Fibroblast of gingiva (primary cell): ENCODE results near the gene PIGS.
"Not testable (repeated sequence)": the region's sequence is repeated elsewhere in the genome, so short reads cannot be mapped to it uniquely, and the experiment has no call there.

Experiments used
- DNase-seq: peaks from one replicate; pipeline ENCODE4 v3.0.0-alpha.2; 2011; ENCODE audit warnings: low read depth

The PIGS gene

DNA sequence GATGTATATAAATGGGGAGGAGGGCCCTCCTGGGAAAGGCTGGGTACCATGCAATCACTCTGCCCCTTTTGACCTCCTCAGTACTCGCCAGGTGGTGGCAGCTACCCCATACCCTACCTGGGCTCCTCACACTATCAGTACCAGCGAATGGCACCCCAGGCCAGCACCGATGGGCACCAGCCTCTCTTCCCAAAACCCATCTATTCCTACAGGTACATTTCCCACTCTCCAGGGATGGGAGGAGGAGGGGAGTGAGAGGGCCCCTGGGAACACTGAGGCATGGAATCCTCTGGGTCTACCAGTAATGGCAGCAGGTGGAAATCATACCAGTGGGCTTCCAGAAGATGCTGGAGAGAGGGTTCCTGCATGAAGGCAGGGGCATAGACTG, 42.3 kb downstream of the PIGS start:
- DNase-seq: no peak

- DNase-seq: no peak
Observed at GRCh38 chr17:28528327-28529012, 42.9 kb downstream of the PIGS start.

- no peak for DNase-seq
Observed at GRCh38 chr17:28527859-28528258, 43.5 kb downstream of the PIGS start.

DNA sequence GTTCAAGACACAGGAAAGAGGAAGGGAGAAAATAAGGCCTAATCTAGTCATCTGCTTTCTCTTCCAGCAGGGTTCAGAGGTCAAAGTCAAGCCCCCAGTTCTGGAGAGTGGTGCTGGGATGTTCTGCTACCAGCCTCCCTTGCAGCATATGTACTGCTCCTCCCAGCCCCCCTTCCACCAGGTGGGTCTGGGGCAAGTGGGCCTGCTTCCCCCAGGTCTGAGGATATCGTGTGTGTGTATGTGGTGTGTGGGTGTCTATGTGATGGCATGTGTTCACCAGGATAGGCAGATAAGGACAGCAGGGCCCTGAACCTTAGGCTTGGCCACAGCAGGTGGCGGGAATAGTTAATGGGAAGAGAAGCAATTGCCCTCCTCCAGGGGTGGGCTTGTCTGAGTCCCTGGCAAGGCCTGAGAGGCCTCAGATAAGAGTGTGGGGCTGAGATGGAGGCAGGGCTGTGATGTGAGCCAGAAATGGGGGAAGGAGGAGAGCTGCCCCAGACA, 44.1 kb downstream of the PIGS start:
- no peak for DNase-seq

GRCh38 chr17:28526381-28526780, 44.9 kb downstream of the PIGS start:
- no peak for DNase-seq

DNA sequence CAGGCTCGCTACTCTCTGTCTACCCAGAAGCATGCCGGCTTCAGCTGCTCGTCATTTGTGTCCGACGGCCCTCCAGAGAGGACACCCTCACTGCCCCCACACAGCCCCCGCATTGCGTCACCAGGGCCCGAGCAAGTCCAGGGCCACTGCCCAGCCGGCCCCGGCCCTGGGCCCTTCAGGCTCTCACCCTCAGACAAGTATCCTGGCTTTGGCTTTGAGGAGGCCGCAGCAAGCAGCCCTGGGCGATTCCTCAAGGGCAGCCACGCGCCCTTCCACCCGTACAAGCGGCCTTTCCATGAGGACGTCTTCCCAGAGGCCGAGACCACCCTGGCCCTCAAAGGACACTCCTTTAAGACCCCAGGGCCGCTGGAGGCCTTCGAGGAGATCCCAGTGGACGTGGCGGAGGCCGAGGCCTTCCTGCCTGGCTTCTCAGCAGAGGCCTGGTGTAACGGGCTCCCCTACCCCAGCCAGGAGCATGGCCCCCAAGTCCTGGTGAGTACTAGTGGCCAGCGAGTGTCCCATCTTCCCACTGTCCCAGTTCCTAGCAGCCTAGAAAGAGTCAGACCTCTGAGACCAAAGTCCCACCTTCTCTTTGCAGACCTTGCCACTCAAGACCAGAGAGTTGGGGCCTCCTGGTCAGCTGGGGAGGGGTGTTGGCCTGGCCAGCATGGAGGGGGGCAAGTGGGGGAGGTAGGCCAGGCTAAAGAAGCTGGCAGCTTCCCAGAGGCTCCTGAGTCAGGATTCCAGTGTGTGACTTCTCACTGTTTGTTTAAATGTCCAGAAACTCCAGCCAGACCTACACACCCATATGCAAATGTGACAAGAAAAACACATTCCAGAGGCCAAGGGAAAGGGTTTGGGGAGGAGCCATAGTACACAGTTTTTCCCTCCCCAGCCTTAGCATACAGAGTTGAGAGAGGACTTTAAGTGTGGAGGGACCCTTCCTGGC, 46.6 kb downstream of the PIGS start:
- peak; percentile 20 for DNase-seq

DNA sequence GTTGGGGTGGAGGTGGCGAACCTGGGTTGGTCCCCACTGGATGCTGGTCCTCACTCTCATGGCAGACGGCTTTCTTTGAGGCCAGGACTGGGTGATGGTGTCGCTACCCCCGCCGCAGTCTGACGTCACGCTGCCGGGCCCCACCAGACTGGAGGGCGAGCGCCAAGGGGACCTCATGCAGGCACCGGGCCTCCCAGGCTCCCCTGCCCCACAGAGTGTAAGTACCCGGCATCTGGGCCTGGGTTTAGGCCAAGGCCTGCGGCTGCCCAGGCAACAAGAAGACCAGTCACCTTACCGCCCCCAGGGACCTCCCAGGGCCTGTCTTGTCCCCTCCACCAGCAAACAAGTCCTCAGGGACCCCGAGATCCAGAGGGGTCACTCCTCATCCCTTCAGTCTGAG, 47.4 kb downstream of the PIGS start:
- DNase-seq: no peak

DNA sequence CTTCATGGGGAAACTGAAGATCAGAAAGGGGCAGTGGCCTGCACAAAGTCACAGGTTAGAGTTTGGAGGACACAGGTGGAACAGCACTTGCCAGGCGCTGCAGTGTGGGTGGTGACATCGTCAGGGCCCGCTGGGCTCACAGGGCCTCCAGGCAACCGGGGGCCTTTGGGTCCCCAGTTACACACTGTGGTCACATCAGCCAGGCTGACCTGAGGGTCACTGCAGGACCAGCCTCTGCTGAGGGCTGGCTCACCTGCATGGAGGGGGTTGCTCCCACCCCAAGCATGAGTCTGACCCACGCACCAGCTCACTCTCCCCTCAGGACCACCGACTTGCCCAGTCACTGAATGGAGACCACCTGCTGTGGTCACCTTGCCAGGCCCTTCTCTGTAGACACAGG, 48.1 kb downstream of the PIGS start:
- DNase-seq: no peak

DNA sequence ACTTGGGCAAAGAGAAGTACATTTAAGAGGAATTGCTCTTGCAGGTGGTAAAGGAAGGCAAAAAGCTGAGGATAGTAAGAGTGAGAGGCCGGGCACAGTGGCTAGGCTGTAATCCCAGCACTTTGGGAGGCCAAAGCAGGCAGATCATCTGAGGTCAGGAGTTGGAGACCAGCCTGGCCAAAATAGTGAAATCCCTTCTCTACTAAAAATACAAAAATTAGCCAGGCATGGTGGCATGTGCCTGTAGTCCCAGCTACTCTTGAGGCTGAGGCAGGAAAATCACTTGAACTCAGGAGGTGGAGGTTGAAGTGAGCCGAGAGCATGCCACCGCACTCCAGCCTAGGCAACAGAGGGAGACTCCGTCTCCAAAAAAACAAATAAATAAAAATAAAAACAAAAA, 49.0 kb downstream of the PIGS start:
- DNase-seq: not testable (repeated sequence)

DNA sequence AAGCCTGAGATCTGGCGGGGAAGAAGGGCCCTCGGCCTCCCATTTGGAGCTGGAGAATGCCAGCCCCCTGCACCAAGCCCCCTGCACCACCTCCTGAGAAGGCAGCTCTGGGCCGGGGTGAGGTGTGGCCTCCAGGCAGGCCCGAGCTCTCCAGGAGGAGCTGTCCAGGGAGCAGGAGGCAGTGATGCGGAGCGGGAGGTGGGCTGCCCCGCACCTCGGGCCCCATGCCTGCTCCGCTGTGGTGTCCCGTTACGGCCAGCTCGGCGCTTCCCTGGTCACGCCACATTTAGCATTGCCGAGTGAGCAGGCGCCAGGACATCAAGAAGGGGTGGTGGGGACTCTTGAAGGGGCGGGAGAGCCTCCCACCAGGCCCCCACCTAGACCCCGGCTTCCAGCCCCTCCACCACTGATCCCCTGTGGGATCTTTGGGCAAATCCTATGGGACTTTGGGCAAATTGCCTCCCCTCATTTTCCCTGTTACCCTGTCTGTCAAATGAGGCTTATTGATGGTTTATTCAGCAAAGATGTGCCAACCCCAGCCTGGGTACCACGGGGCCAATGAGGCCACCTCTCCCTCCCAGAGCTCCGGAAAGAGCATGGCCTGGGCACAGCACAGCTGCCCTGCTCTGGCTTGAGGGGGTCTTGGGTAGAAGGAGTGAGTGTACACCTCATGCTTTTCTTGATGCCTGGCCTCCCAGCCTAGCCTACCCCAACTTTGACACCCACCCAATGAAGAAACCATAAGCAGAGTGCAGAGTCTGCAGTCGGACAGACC, 49.8 kb downstream of the PIGS start:
- DNase-seq: no peak

DNA sequence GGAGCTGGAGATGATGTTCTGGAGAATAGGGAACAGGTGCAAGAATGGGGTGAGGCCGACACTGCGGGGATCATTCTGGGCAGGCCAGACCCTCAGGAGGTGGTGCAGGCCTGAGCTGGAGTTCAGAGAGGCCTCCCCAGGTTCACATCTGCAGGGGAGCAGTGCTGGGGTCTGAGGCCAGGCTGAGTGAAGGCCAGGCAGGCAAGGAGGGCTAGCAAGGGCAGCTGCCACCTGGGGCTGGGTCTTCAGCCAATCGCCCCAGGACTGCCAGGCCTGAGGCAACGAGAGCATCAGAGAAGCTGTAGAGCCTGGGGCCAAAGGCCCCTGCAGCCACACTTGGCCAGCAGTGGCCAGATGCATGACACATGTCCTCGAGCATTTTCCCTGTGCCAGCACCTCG, 50.6 kb downstream of the PIGS start:
- DNase-seq: no peak

GRCh38 chr17:28519236-28519635, 52.1 kb downstream of the PIGS start:
- DNase-seq: no peak

DNA sequence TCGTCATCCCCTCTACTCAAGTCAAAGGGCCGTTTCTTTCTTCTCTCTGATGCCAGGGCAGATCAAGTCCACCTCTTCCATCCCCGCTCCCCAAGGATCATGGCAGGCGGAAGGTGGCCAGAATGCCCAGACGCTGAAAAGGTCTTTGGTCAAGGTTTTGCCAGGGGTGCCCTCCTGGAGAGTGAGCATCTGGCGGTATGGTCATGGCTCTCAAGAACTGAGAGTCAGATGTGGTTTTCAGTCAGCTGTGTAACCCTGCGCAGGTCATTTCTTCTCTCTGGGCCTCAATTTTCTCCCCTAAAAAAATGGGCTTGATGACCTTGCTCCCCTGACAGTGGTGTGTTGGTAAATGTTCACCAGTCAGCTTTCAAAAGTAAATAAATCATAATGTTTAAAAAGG, 52.7 kb downstream of the PIGS start:
- DNase-seq: no peak

GRCh38 chr17:28518132-28518531, 53.2 kb downstream of the PIGS start:
- DNase-seq: no peak

GRCh38 chr17:28515518-28515917, 55.8 kb downstream of the PIGS start:
- DNase-seq: no peak

GRCh38 chr17:28514561-28515002, 56.7 kb downstream of the PIGS start:
- no peak for DNase-seq

DNA sequence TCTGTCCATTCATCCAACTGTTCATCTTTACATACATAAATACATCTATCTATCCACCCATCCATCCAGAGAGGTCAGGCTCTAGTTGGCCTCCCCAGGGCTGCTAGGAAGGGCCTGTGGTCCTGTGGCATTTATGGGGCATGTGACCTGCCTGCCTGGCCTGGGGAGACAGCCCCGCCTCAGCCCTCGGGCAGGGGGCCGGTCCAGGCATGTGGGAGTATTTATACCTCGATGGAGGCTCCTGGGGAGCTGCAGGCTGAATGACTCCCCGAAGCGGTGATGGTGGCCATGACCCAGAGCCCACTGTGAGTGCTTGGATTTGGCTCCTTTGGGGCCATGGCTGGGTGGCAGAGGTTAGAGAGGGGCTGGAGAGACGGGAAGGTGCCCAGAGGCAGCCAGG, 57.8 kb downstream of the PIGS start:
- no peak for DNase-seq

- no peak for DNase-seq
Observed at GRCh38 chr17:28511858-28512461, 59.4 kb downstream of the PIGS start.

DNA sequence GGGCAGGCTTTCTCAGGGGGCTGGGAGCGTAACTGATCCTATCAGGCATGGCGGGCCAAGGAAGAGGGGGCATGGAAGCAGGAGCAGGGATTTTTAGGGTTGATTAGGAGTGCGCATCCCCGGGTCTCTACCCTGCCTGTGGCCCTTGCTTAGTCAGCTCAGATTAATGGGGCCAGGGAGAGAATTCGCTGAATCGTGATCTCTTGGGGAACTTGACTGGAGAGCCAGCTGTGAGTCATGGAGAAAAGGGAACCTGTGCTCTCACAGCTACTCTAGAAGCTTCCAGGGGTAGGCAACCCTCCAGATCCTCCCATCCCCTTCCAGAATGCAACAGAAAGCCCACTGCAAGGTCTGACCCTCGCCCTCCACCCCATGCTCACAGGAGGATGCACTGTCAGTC, 61.5 kb downstream of the PIGS start:
- no peak for DNase-seq

GRCh38 chr17:28508211-28508724, 63.1 kb downstream of the PIGS start:
- DNase-seq: no peak

DNA sequence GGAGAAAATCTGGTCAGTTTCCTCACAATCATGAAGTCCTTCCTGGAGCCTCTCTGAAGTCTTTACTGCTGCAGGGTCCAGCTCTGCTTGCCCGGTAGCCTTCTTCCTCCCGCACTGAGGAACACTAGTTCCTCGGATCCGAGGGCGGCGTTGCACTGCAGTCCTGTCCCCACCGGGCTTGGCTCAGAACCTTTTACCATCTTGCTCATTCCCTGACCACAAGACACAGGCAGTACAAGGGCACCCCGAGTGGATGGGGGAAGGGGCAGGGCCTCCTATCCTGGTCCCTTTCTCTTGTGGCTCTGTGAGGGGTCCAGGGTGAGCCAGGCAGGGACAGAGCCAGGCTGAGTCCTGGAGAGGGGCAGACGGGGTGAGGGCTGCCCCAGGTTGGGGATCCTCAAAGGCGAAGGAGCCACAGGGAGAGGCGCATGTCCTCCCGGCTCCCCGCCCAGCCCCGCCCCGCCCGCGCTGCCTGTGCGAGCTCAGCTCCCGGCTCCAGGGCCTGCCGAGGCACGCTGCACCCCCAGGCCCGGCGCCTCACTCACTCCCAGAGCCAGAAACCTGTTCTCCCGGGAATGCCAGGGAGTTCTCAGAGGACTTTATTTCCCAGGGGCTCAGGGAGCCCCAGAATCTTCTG, 63.6 kb downstream of the PIGS start:
- no peak for DNase-seq
